H1 (cell line): ENCODE data around the gene MAGI3. TPM values are rescaled to one million over a fixed set of nuclear protein-coding genes. Genes with fewer than 3 reads are reported as not detected.

Experiments
- CTCF ChIA-PET: fragments of 300-600 bp; sonication (Branson Sonifier 250); formaldehyde crosslinking; loops from one replicate; lab custom pipeline; 2021; ENCODE audit not compliant: partially characterized antibody; lab: Charles Lee
- POLR2A ChIA-PET: fragments of 300-600 bp; sonication (Branson Sonifier 250); formaldehyde crosslinking; loops from one replicate; lab custom pipeline; 2021; ENCODE audit warnings: inconsistent platforms; ENCODE audit not compliant: partially characterized antibody; lab: Charles Lee
- DNase-seq, 2 experiments: peaks; one replicate each; pipeline versions ENCODE4 v3.0.0 to v3.0.0-alpha.2; 2010 to 2022; ENCODE audit warnings: low spot score in 2 of 2, low read depth in 1 of 2, mixed read lengths in 1 of 2
- FAIRE-seq: peaks from 2 replicates; lab custom pipeline; 2011; peaks lifted over from hg19 to GRCh38; lab: Jason Lieb, UNC
- H2AFZ ChIP-seq: 2 replicates; pipeline ENCODE4 v1.8.1; 2012; ENCODE audit warnings: low read length, inconsistent platforms
- H2AK5ac ChIP-seq: 2 replicates; pipeline ENCODE4 v1.6.1; 2013; ENCODE audit warnings: low read depth, low read length
- H2BK120ac ChIP-seq: replicated peaks from 2 replicates; pipeline ENCODE3; 2013; ENCODE audit warnings: low read depth, low read length, inconsistent platforms
- H2BK12ac ChIP-seq: 2 replicates; pipeline ENCODE4 v1.6.1; 2013; ENCODE audit warnings: low read depth, low read length
- H2BK15ac ChIP-seq: 2 replicates; pipeline ENCODE4 v1.6.1; 2013; ENCODE audit warnings: low read length
- H2BK20ac ChIP-seq: 2 replicates; pipeline ENCODE4 v1.6.1; 2013; ENCODE audit warnings: low read length
- H2BK5ac ChIP-seq: 2 replicates; pipeline ENCODE4 v1.6.1; 2013; ENCODE audit warnings: low read depth, low read length
- H3K14ac ChIP-seq: 2 replicates; pipeline ENCODE4 v1.6.1; 2013; ENCODE audit warnings: inconsistent platforms; ENCODE audit not compliant: insufficient read length
- H3K18ac ChIP-seq: 2 replicates; pipeline ENCODE4 v1.6.1; 2013; ENCODE audit warnings: low read length; ENCODE audit errors: extremely low read depth
- H3K23ac ChIP-seq: 2 replicates; pipeline ENCODE4 v1.6.1; 2013; ENCODE audit warnings: inconsistent platforms; ENCODE audit not compliant: insufficient read length
- H3K23me2 ChIP-seq: 2 replicates; pipeline ENCODE4 v1.6.1; 2013; ENCODE audit warnings: low read depth, low read length
- H3K27ac ChIP-seq: 2 replicates; pipeline ENCODE4 v1.6.1; 2011; ENCODE audit warnings: low read depth, low read length, inconsistent platforms
- H3K27me3 ChIP-seq, 4 experiments: replicated peaks in 1 of 4; 1 replicate in 1 of 4; 2 replicates in 3 of 4; pipeline versions ENCODE4 v1.6.1 to v1.8.1; 2011 to 2013; ENCODE audit warnings: low read length in 3 of 4, mild to moderate bottlenecking in 3 of 4, inconsistent platforms in 2 of 4, mixed read lengths in 2 of 4, moderate library complexity in 1 of 4; ENCODE audit not compliant: control insufficient read depth in 3 of 4, insufficient read depth in 3 of 4; ENCODE audit errors: extremely low read depth in 1 of 4
- H3K36me3 ChIP-seq, 4 experiments: 2 replicates each; pipeline versions ENCODE4 v1.6.1 to v1.8.1; 2011 to 2013; ENCODE audit warnings: mild to moderate bottlenecking in 4 of 4, low read length in 3 of 4, moderate library complexity in 2 of 4, control low read depth in 1 of 4, inconsistent platforms in 1 of 4; ENCODE audit not compliant: insufficient read depth in 4 of 4, control insufficient read depth in 2 of 4
- H3K4ac ChIP-seq: replicated peaks from 2 replicates; pipeline ENCODE3; 2013; ENCODE audit warnings: low read length, low read depth, mixed read lengths, inconsistent platforms; ENCODE audit not compliant: insufficient read length
- H3K4me1 ChIP-seq, 4 experiments: replicated peaks in 1 of 4; 1 replicate in 1 of 4; 2 replicates in 3 of 4; pipeline versions ENCODE4 v1.6.1 to v1.8.1; 2011 to 2013; ENCODE audit warnings: low read length in 3 of 4, inconsistent platforms in 2 of 4, mixed read lengths in 1 of 4; ENCODE audit not compliant: insufficient read depth in 4 of 4, control insufficient read depth in 3 of 4
- H3K4me2 ChIP-seq, 2 experiments: 2 replicates each; pipeline versions ENCODE4 v1.6.1 to v1.8.1; 2011 to 2013; ENCODE audit warnings: low read depth in 2 of 2, low read length in 2 of 2, control low read depth in 1 of 2, inconsistent platforms in 1 of 2, mild to moderate bottlenecking in 1 of 2; ENCODE audit not compliant: insufficient read depth in 1 of 2
- H3K4me3 ChIP-seq, 4 experiments: fragments of 200-600, 300-600 bp in 1 of 4; sonication (generic), shearing (Covaris generic), sonication (Bioruptor Twin) in 1 of 4; 2 replicates each; pipeline versions ENCODE4 v1.5.1 to v1.8.1; 2011 to 2016; ENCODE audit warnings: low read length in 4 of 4, low read depth in 3 of 4, control low read depth in 2 of 4, inconsistent platforms in 2 of 4, mild to moderate bottlenecking in 2 of 4, mixed read lengths in 1 of 4, moderate library complexity in 1 of 4; ENCODE audit not compliant: insufficient read depth in 2 of 4; ENCODE audit errors: extremely low read depth in 1 of 4
- H3K56ac ChIP-seq: replicated peaks from 2 replicates; pipeline ENCODE3; 2013; ENCODE audit warnings: low read depth, mild to moderate bottlenecking, mixed read lengths, low read length, inconsistent platforms; ENCODE audit not compliant: insufficient read length
- H3K79me1 ChIP-seq: 2 replicates; pipeline ENCODE4 v1.6.1; 2013; ENCODE audit warnings: low read depth, low read length, control low read depth
- H3K79me2 ChIP-seq, 2 experiments: 2 replicates each; pipeline versions ENCODE4 v1.6.1 to v1.8.1; 2012 to 2013; ENCODE audit warnings: low read length in 2 of 2, mild to moderate bottlenecking in 2 of 2, inconsistent platforms in 1 of 2; ENCODE audit not compliant: insufficient read depth in 2 of 2, control insufficient read depth in 1 of 2
- H3K9ac ChIP-seq, 4 experiments: replicated peaks in 1 of 4; 1 replicate in 1 of 4; 2 replicates in 3 of 4; pipeline versions ENCODE4 v1.6.1 to v1.8.1; 2011 to 2013; ENCODE audit warnings: low read depth in 3 of 4, low read length in 3 of 4, control low read depth in 2 of 4, mild to moderate bottlenecking in 2 of 4, moderate library complexity in 2 of 4, inconsistent platforms in 1 of 4; ENCODE audit errors: extremely low read depth in 1 of 4
- H3K9me3 ChIP-seq, 2 experiments: 2 replicates each; pipeline versions ENCODE4 v1.6.1 to v1.8.1; 2012 to 2013; ENCODE audit warnings: mild to moderate bottlenecking in 2 of 2, moderate library complexity in 2 of 2, control low read depth in 1 of 2, inconsistent platforms in 1 of 2, low read depth in 1 of 2, low read length in 1 of 2, mixed read lengths in 1 of 2; ENCODE audit not compliant: insufficient read depth in 2 of 2
- H4K20me1 ChIP-seq, 2 experiments: replicated peaks in 1 of 2; 2 replicates each; pipeline versions ENCODE3 to v1.8.1; 2011 to 2013; ENCODE audit warnings: inconsistent platforms in 2 of 2, low read length in 2 of 2, mild to moderate bottlenecking in 1 of 2; ENCODE audit not compliant: insufficient read depth in 2 of 2, control insufficient read depth in 1 of 2
- H4K5ac ChIP-seq: 2 replicates; pipeline ENCODE4 v1.6.1; 2013; ENCODE audit warnings: low read length, low read depth, mixed read lengths, inconsistent platforms; ENCODE audit not compliant: insufficient read length
- H4K8ac ChIP-seq: 2 replicates; pipeline ENCODE4 v1.8.0; 2013; ENCODE audit warnings: mild to moderate bottlenecking, moderate library complexity, low read length, inconsistent platforms; ENCODE audit not compliant: insufficient read depth; ENCODE audit errors: extremely low read depth
- H4K91ac ChIP-seq: replicated peaks from 2 replicates; pipeline ENCODE3; 2013; ENCODE audit warnings: low read length, mixed read lengths, inconsistent platforms; ENCODE audit not compliant: insufficient read length
- BRCA1 ChIP-seq: IDR thresholded peaks from 2 replicates; pipeline ENCODE4 v1.6.1; 2012; ENCODE audit warnings: low read depth, low read length, improper control_type of control experiment
- CEBPB ChIP-seq: IDR thresholded peaks from 2 replicates; pipeline ENCODE4 v1.6.1; 2012; ENCODE audit warnings: low read depth, low read length
- CHD1 ChIP-seq: IDR thresholded peaks from 2 replicates; pipeline ENCODE4 v1.6.1; 2012; ENCODE audit warnings: low read depth, low read length, improper control_type of control experiment
- CTCF ChIP-seq, 3 experiments: IDR thresholded peaks; 1 replicate in 2 of 3; 2 replicates in 1 of 3; pipeline versions ENCODE4 v1.5.1 to v1.6.1; 2011; ENCODE audit warnings: low read length in 3 of 3, mild to moderate bottlenecking in 3 of 3, inconsistent platforms in 2 of 3, low read depth in 1 of 3, moderate library complexity in 1 of 3; ENCODE audit not compliant: insufficient read depth in 1 of 3; ENCODE audit errors: control extremely low read depth in 1 of 3
- FOSL1 ChIP-seq: IDR thresholded peaks from 2 replicates; pipeline ENCODE4 v1.6.1; 2011; ENCODE audit warnings: mild to moderate bottlenecking, low read depth, low read length, moderate library complexity; ENCODE audit not compliant: insufficient read depth
- HDAC2 ChIP-seq, 2 experiments: fragments of 300-600 bp in 1 of 2; sonication (generic) in 1 of 2; IDR thresholded peaks; 2 replicates each; pipeline ENCODE4 v1.6.1; 2011 to 2012; ENCODE audit warnings: low read depth in 2 of 2, low read length in 2 of 2, mild to moderate bottlenecking in 2 of 2, moderate library complexity in 2 of 2, borderline replicate concordance in 1 of 2, inconsistent platforms in 1 of 2
- KDM1A ChIP-seq: fragments of 200-600, 300-600 bp; sonication (generic); IDR thresholded peaks from 2 replicates; pipeline ENCODE4 v1.7.1; 2016; ENCODE audit warnings: mild to moderate bottlenecking, low read length, borderline replicate concordance
- MAFK ChIP-seq: IDR thresholded peaks from 2 replicates; pipeline ENCODE4 v1.6.1; 2012; ENCODE audit warnings: low read depth, mild to moderate bottlenecking, improper control_type of control experiment, low read length
- SAP30 ChIP-seq: fragments of 300-600 bp; sonication (generic); IDR thresholded peaks from 2 replicates; pipeline ENCODE4 v1.7.1; 2012; ENCODE audit warnings: low read length, moderate library complexity, mild to moderate bottlenecking, inconsistent platforms; ENCODE audit not compliant: insufficient read depth, insufficient replicate concordance
- SRF ChIP-seq: IDR thresholded peaks from 2 replicates; pipeline ENCODE4 v1.6.1; 2011; ENCODE audit warnings: mild to moderate bottlenecking, low read depth, low read length, moderate library complexity
- SUZ12 ChIP-seq: fragments of 200-600 bp; sonication (generic); IDR thresholded peaks from 2 replicates; pipeline ENCODE4 v1.6.1; 2012; ENCODE audit warnings: mild to moderate bottlenecking, inconsistent platforms, low read length, moderate library complexity, mixed read lengths
- TAF7 ChIP-seq: optimal IDR thresholded peaks from 2 replicates; pipeline ENCODE3; 2011; ENCODE audit warnings: low read depth, mild to moderate bottlenecking, inconsistent platforms, low read length, moderate library complexity, borderline replicate concordance
- TEAD4 ChIP-seq: IDR thresholded peaks from 2 replicates; pipeline ENCODE4 v1.6.1; 2012; ENCODE audit warnings: low read depth, low read length, inconsistent platforms, mixed read lengths
- polyA plus RNA-seq, 7 experiments: library from polyadenylated mRNA; depleted of rRNA in 3 of 7; stranded (reverse) in 5 of 7; unstranded in 2 of 7; fragments of >200 nt in 5 of 7; fragments of 200-250 nt in 2 of 7; gene quantifications; 1 replicate in 5 of 7; 2 replicates in 1 of 7; 4 replicates in 1 of 7; pipeline versions ENCODE4 v1.2.1 to v1.2.3, GENCODE V29; 2011 to 2013; ENCODE audit warnings: missing spikeins in 2 of 7, mixed read lengths in 2 of 7
- total RNA-seq: library from RNA; stranded (reverse); fragmentation: NEBNext Ultra II Directional; extraction: Animal tissue kit (Norgen Biotek cat#: 25700); gene quantifications from 2 replicates; pipeline ENCODE4 v1.2.1, GENCODE V29; 2021

The MAGI3 gene
- total and polyA plus RNA-seq, 2 of the 8 experiments (the other 6 are each of a cell fraction or from before 2014, with no cell fraction given), result 2.3 to 7.8 TPM

- no peak overlapping the region for H2AFZ ChIP-seq
- ChIA-PET POLR2A (no interaction called here), CTCF (no interaction called here)
- no peak overlapping the region for H3K4me3 ChIP-seq
- no peak overlapping the region for H3K23ac ChIP-seq
- H2BK15ac ChIP-seq, result no peak overlapping the region
- no peak overlapping the region for H2AK5ac ChIP-seq
- no peaks in the 10 kb centered on the region for H3K36me3 ChIP-seq
- no peak overlapping the region for H2BK5ac ChIP-seq
- H2BK120ac ChIP-seq, result no peak overlapping the region
- no peaks in the 10 kb centered on the region; the same call in 1 of the 2 replicates for H3K23me2 ChIP-seq
- no peak overlapping the region for H2BK20ac ChIP-seq
- H4K5ac ChIP-seq, result no peak overlapping the region
- DNase-seq (no peak), FAIRE-seq (no peak)
- no peaks in the 10 kb centered on the region for H4K20me1 ChIP-seq
- no peak overlapping the region for H2BK12ac ChIP-seq
- H3K79me2 ChIP-seq, result no peaks in the 10 kb centered on the region
- no peak overlapping the region for H4K91ac ChIP-seq
- no peak overlapping the region for H3K4ac ChIP-seq
- no peaks in the 10 kb centered on the region for H3K79me1 ChIP-seq
- H3K14ac ChIP-seq, result no peak overlapping the region
- TF ChIP-seq TAF7, result no peak
- TF ChIP-seq SRF, result no peak
- no peak for TF ChIP-seq FOSL1
- no peak for TF ChIP-seq CTCF (IDR thresholded peaks at IDR 0.05; ENCODE audit: control extremely low read depth in 1 of 3, insufficient read depth in 1 of 3, low read depth in 1 of 3, low read length in 3 of 3)
- no peak for TF ChIP-seq HDAC2 (IDR thresholded peaks at IDR 0.05; ENCODE audit: borderline replicate concordance in 1 of 2, low read depth in 2 of 2, low read length in 2 of 2)
- no peak for TF ChIP-seq BRCA1
- no peak for TF ChIP-seq CEBPB
- TF ChIP-seq MAFK, result no peak
- TF ChIP-seq SUZ12, result no peak
- no peak for TF ChIP-seq SAP30
- no peak for TF ChIP-seq CHD1
- TF ChIP-seq TEAD4, result no peak
- no peak for TF ChIP-seq KDM1A
- H4K8ac ChIP-seq, result no peak overlapping the region
- no peak overlapping the region for H3K27ac ChIP-seq
- H3K9ac ChIP-seq, result no peak overlapping the region
- H3K18ac ChIP-seq, result no peak overlapping the region
- H3K4me1 ChIP-seq, result no peaks in the 10 kb centered on the region
- no peak overlapping the region for H3K4me2 ChIP-seq
- H3K56ac ChIP-seq, result no peak overlapping the region
- H3K27me3 ChIP-seq, result no peaks in the 10 kb centered on the region
- H3K9me3 ChIP-seq, result no peaks in the 10 kb centered on the region
These were observed 274.8 kb downstream of the MAGI3 start for GRCh38 chr1:113665071-113665470.
